ENCODE data around the gene DPYSL5.
A peak's percentile ranks its signal among the peaks of the same experiment; 100 is the strongest.

The DPYSL5 gene

GRCh38 chr2:26848336-26849055, 564 bp downstream of the DPYSL5 start:
- DNase-seq, result peak; percentile 65
- Mint-ChIP-seq H3K36me3 (ENCODE audit: low read depth) (no peaks in the 10 kb centered on the region), H3K9me3 (no peaks in the 10 kb centered on the region), H3K27me3 (ENCODE audit: low read depth, poor library complexity) (peaks cover 67% of the 10 kb centered on the region), H3K27ac (no peak overlapping the region), H3K4me3 (peak overlapping the region; percentile 81), H3K4me1 (peaks cover 20% of the 10 kb centered on the region)
- TF ChIP-seq CTCF (IDR thresholded peaks at IDR 0.05), result no peak

GRCh38 chr2:26849056-26849999, 1.4 kb downstream of the DPYSL5 start:
- H3K36me3 Mint-ChIP-seq (ENCODE audit: low read depth), result no peaks in the 10 kb centered on the region
- peak overlapping the region; percentile 81 for H3K4me3 Mint-ChIP-seq
- no peaks in the 10 kb centered on the region for H3K9me3 Mint-ChIP-seq
- peak; percentile 59 for DNase-seq
- H3K4me1 Mint-ChIP-seq, result peaks cover 17% of the 10 kb centered on the region
- TF ChIP-seq CTCF (IDR thresholded peaks at IDR 0.05), result no peak
- H3K27me3 Mint-ChIP-seq (ENCODE audit: low read depth, poor library complexity), result peaks cover 70% of the 10 kb centered on the region
- no peak overlapping the region for H3K27ac Mint-ChIP-seq

GRCh38 chr2:26850000-26850431, 2.1 kb downstream of the DPYSL5 start:
- DNase-seq, result peak; percentile 7

DNA sequence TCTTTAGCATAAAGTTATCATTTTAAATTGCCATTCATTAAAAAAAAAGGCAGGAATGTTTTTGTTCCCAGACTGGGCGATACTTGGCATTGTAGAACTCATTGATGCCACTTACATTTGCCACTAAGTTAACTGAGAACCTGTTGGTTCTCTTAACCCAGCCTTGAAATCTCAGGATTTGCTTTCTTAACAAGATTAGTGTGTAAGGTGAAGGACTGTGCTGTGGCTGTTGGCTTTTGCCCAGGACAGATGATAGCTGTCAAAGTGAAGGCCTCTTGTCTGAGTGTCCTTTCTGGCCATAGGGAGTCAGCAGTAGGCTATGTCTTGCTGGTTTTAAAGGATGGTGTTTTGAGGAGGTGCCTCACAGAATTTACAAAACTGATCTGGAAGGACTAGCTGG, 2.6 kb downstream of the DPYSL5 start:
- no peak for TF ChIP-seq CTCF (IDR thresholded peaks at IDR 0.05)
- peaks cover 68% of the 10 kb centered on the region for H3K27me3 Mint-ChIP-seq (ENCODE audit: low read depth, poor library complexity)
- peak overlapping the region; percentile 73 for H3K4me3 Mint-ChIP-seq
- peaks cover 17% of the 10 kb centered on the region for H3K4me1 Mint-ChIP-seq
- no peaks in the 10 kb centered on the region for H3K36me3 Mint-ChIP-seq (ENCODE audit: low read depth)
- no peaks in the 10 kb centered on the region for H3K9me3 Mint-ChIP-seq
- H3K27ac Mint-ChIP-seq, result no peak overlapping the region
- no peak for DNase-seq

More at GRCh38 chr2:26850000-26850431, 2.1 kb downstream of the DPYSL5 start:
- H3K4me1 Mint-ChIP-seq, result peaks cover 17% of the 10 kb centered on the region
- no peaks in the 10 kb centered on the region for H3K36me3 Mint-ChIP-seq (ENCODE audit: low read depth)
- H3K27ac Mint-ChIP-seq, result no peak overlapping the region
- peak overlapping the region; percentile 73 for H3K4me3 Mint-ChIP-seq
- no peak for TF ChIP-seq CTCF (IDR thresholded peaks at IDR 0.05)
- H3K9me3 Mint-ChIP-seq, result no peaks in the 10 kb centered on the region
- peaks cover 69% of the 10 kb centered on the region for H3K27me3 Mint-ChIP-seq (ENCODE audit: low read depth, poor library complexity)

DNA sequence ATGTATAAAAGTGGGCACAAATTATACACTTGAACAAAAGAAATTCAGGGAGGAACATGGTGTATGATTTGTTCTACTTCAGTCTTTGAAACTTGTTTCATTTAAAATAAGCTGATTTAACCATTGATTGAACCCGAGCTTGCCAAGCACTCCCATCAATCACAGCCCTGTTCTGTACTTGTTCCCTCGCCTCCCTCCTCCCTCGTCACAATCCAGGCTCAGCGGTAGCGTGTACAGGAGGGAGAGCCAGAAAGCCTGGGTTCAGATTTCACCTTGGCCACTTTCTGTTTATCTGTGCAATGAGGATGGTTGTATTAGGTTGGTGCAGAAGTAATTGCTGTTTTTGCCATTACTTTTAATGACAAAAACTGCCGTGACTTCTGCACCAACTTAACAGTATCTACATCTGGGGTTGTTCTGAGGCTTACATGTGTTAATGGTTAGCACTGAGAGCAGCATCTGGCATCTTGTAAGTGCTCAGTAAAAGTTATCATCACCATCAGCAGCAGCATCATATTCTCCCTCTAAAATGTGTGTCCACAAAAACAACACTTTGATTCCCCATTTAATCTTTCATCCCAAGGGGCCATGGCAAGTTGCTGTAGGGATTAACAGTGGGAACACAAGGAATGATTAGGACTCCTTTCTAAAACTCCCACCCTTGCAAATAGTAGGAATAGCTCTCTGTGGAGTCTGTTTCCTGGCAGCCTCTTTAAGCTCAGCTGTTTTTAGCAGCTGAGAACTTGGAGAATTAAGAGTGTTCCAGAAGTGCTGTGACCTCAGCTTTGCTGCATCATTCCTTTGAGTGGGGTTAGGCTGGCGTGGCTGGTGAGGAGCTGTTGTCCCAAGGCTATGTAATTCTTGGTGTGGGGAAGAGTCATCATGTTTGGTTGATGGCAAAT, 4.7 kb downstream of the DPYSL5 start:
- Mint-ChIP-seq H3K4me3 (no peak overlapping the region), H3K36me3 (ENCODE audit: low read depth) (no peaks in the 10 kb centered on the region), H3K27ac (no peak overlapping the region), H3K4me1 (peaks cover 12% of the 10 kb centered on the region), H3K27me3 (ENCODE audit: low read depth, poor library complexity) (peaks cover 54% of the 10 kb centered on the region), H3K9me3 (no peaks in the 10 kb centered on the region)
- TF ChIP-seq CTCF (IDR thresholded peaks at IDR 0.05), result no peak
- peak; percentile 30 for DNase-seq
